Endodermal cell (in vitro differentiated cells): ENCODE results near the gene EFTUD2. TPM values are rescaled to one million over a fixed set of nuclear protein-coding genes. Genes with fewer than 3 reads are reported as not detected.

Experiments used
- DNase-seq: peaks from one replicate; pipeline ENCODE4 v3.0.0-alpha.2; 2017
- H3K27ac ChIP-seq: 2 replicates; pipeline ENCODE4 v1.5.1; 2013; ENCODE audit warnings: mild to moderate bottlenecking, low read depth, low read length, moderate library complexity
- H3K27me3 ChIP-seq: 2 replicates; pipeline ENCODE4 v1.6.1; 2013; ENCODE audit warnings: mild to moderate bottlenecking, low read length, moderate library complexity; ENCODE audit not compliant: insufficient read depth, control insufficient read depth, poor library complexity, severe bottlenecking
- H3K36me3 ChIP-seq: 2 replicates; pipeline ENCODE4 v1.7.0; 2013; ENCODE audit warnings: mild to moderate bottlenecking, low read length, moderate library complexity; ENCODE audit not compliant: control insufficient read depth, insufficient read depth
- H3K4me1 ChIP-seq: one replicate; pipeline ENCODE4 v1.7.0; 2013; ENCODE audit warnings: low read length; ENCODE audit not compliant: control insufficient read depth, insufficient read depth
- H3K4me3 ChIP-seq: 2 replicates; pipeline ENCODE4 v1.5.1; 2013; ENCODE audit warnings: mild to moderate bottlenecking, low read length, moderate library complexity
- H3K9ac ChIP-seq: 2 replicates; pipeline ENCODE4 v1.6.1; 2013; ENCODE audit warnings: mild to moderate bottlenecking, low read length, moderate library complexity; ENCODE audit not compliant: poor library complexity, severe bottlenecking; ENCODE audit errors: extremely low read depth
- H3K9me3 ChIP-seq: 2 replicates; pipeline ENCODE4 v1.6.1; 2013; ENCODE audit warnings: mild to moderate bottlenecking, low read length, moderate library complexity; ENCODE audit not compliant: control insufficient read depth
- H3K27ac Mint-ChIP-seq: 2 replicates; pipeline ENCODE4 v1.8.0; 2020; ENCODE audit warnings: mixed read lengths
- H3K27me3 Mint-ChIP-seq: 2 replicates; pipeline ENCODE4 v1.8.0; 2021; ENCODE audit warnings: mild to moderate bottlenecking, mixed read lengths; ENCODE audit not compliant: insufficient read depth
- H3K36me3 Mint-ChIP-seq: 2 replicates; pipeline ENCODE4 v1.8.0; 2020; ENCODE audit warnings: low read depth, mixed read lengths
- H3K4me1 Mint-ChIP-seq: 2 replicates; pipeline ENCODE4 v1.8.0; 2020; ENCODE audit warnings: mixed read lengths
- H3K4me3 Mint-ChIP-seq: 2 replicates; pipeline ENCODE4 v1.8.0; 2020; ENCODE audit warnings: mild to moderate bottlenecking, moderate library complexity, mixed read lengths
- H3K9me3 Mint-ChIP-seq: 2 replicates; pipeline ENCODE4 v1.8.0; 2020; ENCODE audit warnings: mild to moderate bottlenecking, mixed read lengths
- WGBS, 2 experiments: methylation state at CpG; one replicate each; pipeline versions ENCODE4 v1.1.5 to v1.1.7; 2013; ENCODE audit warnings: missing lambda C conversion rate in 2 of 2, mixed read lengths in 1 of 2; ENCODE audit not compliant: insufficient coverage in 1 of 2, insufficient read length in 1 of 2; 5-methylcytosine and 5-hydroxymethylcytosine counted together
- total RNA-seq, 2 donors: library from RNA; stranded (reverse); fragmentation: NEBNext Ultra II Directional in 1 of 2; extraction: Animal tissue kit (Norgen Biotek cat#: 25700) in 1 of 2; gene quantifications; 2 replicates in 1 of 2; 3 replicates in 1 of 2; pipeline ENCODE4 v1.2.1, GENCODE V29; 2021
- TF ChIP-seq, protein P1 (sequence below): fragments of 200-600 bp; sonication (generic); conservative IDR thresholded peaks from 2 replicates; pipeline ENCODE4 v1.5.0; 2021; ENCODE audit warnings: antibody characterized with exemption, mild to moderate bottlenecking

Gene EFTUD2
- total RNA-seq, 2 donors from 2014 or later: 145 to 171 TPM

DNA sequence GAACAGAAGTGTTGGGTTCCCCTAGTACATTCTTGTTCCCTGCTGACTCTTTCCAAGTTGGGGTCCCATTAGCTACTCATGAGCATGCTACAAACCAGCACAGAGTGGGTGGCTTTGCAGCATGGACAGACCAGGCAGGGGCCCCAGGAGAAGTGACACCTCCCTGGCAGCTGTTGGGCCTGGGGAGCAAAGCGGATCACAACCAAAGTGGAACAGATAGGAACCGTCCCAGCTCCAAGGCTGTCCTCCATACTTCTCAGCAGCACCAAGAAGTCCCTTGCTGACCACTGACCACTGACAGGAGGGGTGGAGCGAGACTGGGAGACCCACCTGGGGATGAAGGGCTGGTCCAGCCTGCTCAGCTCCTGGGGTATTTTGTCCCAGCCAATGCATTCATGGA is 28.5 kb upstream of the EFTUD2 start:
- Histone ChIP-seq H3K27ac (no peak overlapping the region), H3K27me3 (no peaks in the 10 kb centered on the region), H3K4me3 (no peak overlapping the region), H3K4me1 (no peaks in the 10 kb centered on the region), H3K36me3 (peaks cover 58% of the 10 kb centered on the region), H3K9me3 (no peaks in the 10 kb centered on the region), H3K9ac (no peak overlapping the region)
- H3K4me1 Mint-ChIP-seq: peaks cover 9% of the 10 kb centered on the region
- peaks cover 51% of the 10 kb centered on the region for H3K36me3 Mint-ChIP-seq
- TF ChIP-seq, protein P1, sequence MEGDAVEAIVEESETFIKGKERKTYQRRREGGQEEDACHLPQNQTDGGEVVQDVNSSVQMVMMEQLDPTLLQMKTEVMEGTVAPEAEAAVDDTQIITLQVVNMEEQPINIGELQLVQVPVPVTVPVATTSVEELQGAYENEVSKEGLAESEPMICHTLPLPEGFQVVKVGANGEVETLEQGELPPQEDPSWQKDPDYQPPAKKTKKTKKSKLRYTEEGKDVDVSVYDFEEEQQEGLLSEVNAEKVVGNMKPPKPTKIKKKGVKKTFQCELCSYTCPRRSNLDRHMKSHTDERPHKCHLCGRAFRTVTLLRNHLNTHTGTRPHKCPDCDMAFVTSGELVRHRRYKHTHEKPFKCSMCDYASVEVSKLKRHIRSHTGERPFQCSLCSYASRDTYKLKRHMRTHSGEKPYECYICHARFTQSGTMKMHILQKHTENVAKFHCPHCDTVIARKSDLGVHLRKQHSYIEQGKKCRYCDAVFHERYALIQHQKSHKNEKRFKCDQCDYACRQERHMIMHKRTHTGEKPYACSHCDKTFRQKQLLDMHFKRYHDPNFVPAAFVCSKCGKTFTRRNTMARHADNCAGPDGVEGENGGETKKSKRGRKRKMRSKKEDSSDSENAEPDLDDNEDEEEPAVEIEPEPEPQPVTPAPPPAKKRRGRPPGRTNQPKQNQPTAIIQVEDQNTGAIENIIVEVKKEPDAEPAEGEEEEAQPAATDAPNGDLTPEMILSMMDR: no peak
- H3K27ac Mint-ChIP-seq: no peak overlapping the region
- H3K9me3 Mint-ChIP-seq: no peaks in the 10 kb centered on the region
- DNase-seq: peak; percentile 40
- 97 to 100% methylated on average over 3 of the region's 3 CpGs for WGBS, 2 experiments
- peaks cover 3% of the 10 kb centered on the region for H3K27me3 Mint-ChIP-seq
- H3K4me3 Mint-ChIP-seq: no peak overlapping the region

DNA sequence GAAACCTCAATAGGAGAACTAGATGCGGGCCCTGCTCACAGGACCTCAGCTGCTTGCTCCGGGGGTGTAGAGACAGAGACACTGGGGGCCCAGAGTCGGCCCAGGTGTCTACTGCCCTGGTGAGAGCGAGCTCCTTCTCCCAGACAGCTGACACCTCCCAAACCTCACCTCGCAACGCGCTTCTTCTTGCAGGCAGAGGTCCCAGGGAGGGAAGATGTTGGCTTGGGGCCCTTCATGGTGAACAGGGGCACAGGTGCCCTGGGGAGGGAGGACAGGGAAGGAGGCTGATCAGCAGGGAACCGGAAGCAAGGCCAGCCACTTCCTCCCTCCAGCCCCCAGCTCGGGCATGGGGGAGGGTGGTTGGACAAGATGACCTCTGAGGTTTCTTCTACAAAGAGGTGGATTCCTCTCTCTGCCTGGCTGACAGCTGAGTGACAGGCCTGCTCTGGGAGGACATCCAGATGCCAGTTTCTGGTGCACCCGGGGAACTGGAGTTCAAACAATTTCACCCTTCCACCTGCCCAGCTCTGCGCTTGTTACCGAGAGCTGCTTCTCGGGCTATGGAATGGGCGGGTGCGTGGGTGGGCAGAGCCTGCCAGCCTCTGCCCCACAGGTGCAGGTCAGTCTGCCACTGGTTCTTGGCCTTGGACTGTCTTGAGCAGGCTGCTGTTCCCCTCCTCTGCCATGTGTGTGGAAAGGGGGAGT is 27.7 kb upstream of the EFTUD2 start:
- H3K4me3 Mint-ChIP-seq: no peak overlapping the region
- Histone ChIP-seq H3K9ac (no peak overlapping the region), H3K9me3 (no peaks in the 10 kb centered on the region), H3K27ac (no peak overlapping the region), H3K4me3 (no peak overlapping the region), H3K4me1 (no peaks in the 10 kb centered on the region), H3K27me3 (no peaks in the 10 kb centered on the region), H3K36me3 (peaks cover 51% of the 10 kb centered on the region)
- TF ChIP-seq, protein P1: no peak
- WGBS, 2 experiments: 89 to 96% methylated on average over 10 to 15 of the region's 15 CpGs
- DNase-seq: peak; percentile 38
- no peak overlapping the region for H3K27ac Mint-ChIP-seq
- H3K27me3 Mint-ChIP-seq: peaks cover 4% of the 10 kb centered on the region
- H3K9me3 Mint-ChIP-seq: no peaks in the 10 kb centered on the region
- peaks cover 9% of the 10 kb centered on the region for H3K4me1 Mint-ChIP-seq
- H3K36me3 Mint-ChIP-seq: peaks cover 48% of the 10 kb centered on the region

DNA sequence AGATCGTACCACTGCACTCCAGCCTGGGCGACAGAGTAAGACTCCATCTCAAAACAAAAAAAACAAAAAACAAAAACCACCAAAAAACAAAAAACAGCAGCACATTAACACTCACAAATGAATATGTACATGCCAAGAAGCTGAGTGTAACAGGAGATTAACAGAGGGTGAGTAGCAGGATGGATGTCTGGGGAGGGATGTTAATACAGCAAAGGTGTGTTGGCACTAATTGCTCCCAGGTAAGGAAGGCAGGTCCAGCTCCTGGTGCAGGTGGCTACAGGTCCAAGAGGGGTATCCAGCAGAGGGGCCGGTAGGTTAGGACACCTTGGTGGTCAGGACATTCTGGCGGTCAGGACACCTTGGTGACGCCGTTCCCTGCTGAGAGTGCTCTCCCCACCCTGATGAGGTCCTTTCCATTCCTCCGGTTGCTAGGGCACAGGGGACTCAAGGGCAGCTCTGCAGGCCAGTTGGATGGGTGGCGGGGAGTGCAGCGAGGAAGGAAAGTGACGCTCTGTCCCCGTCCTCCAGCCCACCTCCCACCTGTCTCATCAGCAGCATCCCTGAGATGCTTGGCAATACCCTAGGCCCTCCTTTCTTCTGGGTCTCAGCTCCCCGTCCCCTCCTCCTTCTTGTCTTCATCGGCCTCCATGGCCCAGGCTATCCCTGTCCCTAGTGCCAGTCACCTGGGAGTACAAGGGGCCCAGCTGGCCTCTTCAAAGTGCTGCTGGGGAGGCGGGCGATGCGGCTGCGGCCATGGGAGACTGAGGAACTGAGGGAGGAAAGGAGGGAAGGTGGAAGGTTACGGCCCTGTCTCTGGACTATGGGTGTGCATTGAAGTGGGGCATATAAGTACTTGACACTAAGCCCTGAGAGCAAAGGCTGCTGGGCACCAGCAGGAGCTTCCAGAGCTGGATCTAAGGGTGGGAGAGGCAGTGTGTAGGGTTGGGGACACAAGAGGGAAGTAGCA is 26.8 kb upstream of the EFTUD2 start:
- H3K27me3 ChIP-seq: no peaks in the 10 kb centered on the region
- H3K27ac Mint-ChIP-seq: no peak overlapping the region
- H3K9me3 Mint-ChIP-seq: no peaks in the 10 kb centered on the region
- peak; percentile 47 for DNase-seq
- H3K4me1 ChIP-seq: no peaks in the 10 kb centered on the region
- H3K4me3 ChIP-seq: no peak overlapping the region
- TF ChIP-seq, protein P1: no peak
- H3K4me1 Mint-ChIP-seq: peaks cover 5% of the 10 kb centered on the region
- H3K36me3 Mint-ChIP-seq: peaks cover 40% of the 10 kb centered on the region
- H3K27me3 Mint-ChIP-seq: peaks cover 4% of the 10 kb centered on the region
- H3K4me3 Mint-ChIP-seq: no peak overlapping the region
- 96 to 98% methylated on average over 13 to 18 of the region's 18 CpGs for WGBS, 2 experiments
- no peaks in the 10 kb centered on the region for H3K9me3 ChIP-seq
- peaks cover 42% of the 10 kb centered on the region for H3K36me3 ChIP-seq
- no peak overlapping the region for H3K9ac ChIP-seq
- no peak overlapping the region for H3K27ac ChIP-seq
